HG03025 (cell line): Measurements from ENCODE around the gene SIRT2.

ENCODE experiments used
- ATAC-seq: cut with Tn5 transposase; IDR thresholded peaks from one replicate; pipeline ENCODE4 v1.9.1; 2021; ENCODE audit warnings: mild to moderate bottlenecking, moderate library complexity; ENCODE audit not compliant: unreplicated experiment, low FRiP score

Gene SIRT2

GRCh38 chr19:38848299-38849146, 50.9 kb downstream of the SIRT2 start:
- ATAC-seq, result no peak

- no peak for ATAC-seq
Observed at GRCh38 chr19:38846097-38846496, 53.3 kb downstream of the SIRT2 start.

GRCh38 chr19:38845374-38846024, 53.9 kb downstream of the SIRT2 start:
- ATAC-seq, result no peak

GRCh38 chr19:38844093-38844686, 55.2 kb downstream of the SIRT2 start:
- ATAC-seq, result no peak

GRCh38 chr19:38843175-38843758, 56.2 kb downstream of the SIRT2 start:
- ATAC-seq, result no peak

- no peak for ATAC-seq
Observed at GRCh38 chr19:38842439-38843174, 56.8 kb downstream of the SIRT2 start.

- no peak for ATAC-seq
Observed at GRCh38 chr19:38841787-38842438, 57.5 kb downstream of the SIRT2 start.

GRCh38 chr19:38841180-38841766, 58.1 kb downstream of the SIRT2 start:
- no peak for ATAC-seq

GRCh38 chr19:38840583-38840968, 58.8 kb downstream of the SIRT2 start:
- ATAC-seq, result no peak

GRCh38 chr19:38839816-38840582, 59.4 kb downstream of the SIRT2 start:
- no peak for ATAC-seq

- no peak for ATAC-seq
Observed at GRCh38 chr19:38838986-38839761, 60.2 kb downstream of the SIRT2 start.

GRCh38 chr19:38838208-38838985, 61.0 kb downstream of the SIRT2 start:
- ATAC-seq, result no peak

- ATAC-seq, result no peak
Observed at GRCh38 chr19:38837656-38838121, 61.7 kb downstream of the SIRT2 start.

GRCh38 chr19:38836983-38837626, 62.3 kb downstream of the SIRT2 start:
- no peak for ATAC-seq

- no peak for ATAC-seq
Observed at GRCh38 chr19:38836159-38836982, 63.0 kb downstream of the SIRT2 start.

GRCh38 chr19:38834590-38834989, 64.8 kb downstream of the SIRT2 start:
- no peak for ATAC-seq
